Hepatocyte (in vitro differentiated cells): ENCODE results near the gene TMEM143. TPM values are rescaled to one million over a fixed set of nuclear protein-coding genes. Genes with fewer than 3 reads are reported as not detected.
A peak's percentile ranks its signal among the peaks of the same experiment; 100 is the strongest.

Source experiments
- DNase-seq: peaks from one replicate; pipeline ENCODE4 v3.0.0-alpha.2; 2016; ENCODE audit warnings: low spot score
- H2AFZ ChIP-seq: fragments of 200-600 bp; sonication (generic); 2 replicates; pipeline ENCODE4 v1.6.0; 2016; ENCODE audit warnings: antibody characterized with exemption, mild to moderate bottlenecking
- H3K27ac ChIP-seq: fragments of 200-600 bp; sonication (generic); 2 replicates; pipeline ENCODE4 v1.5.1; 2016; ENCODE audit warnings: mild to moderate bottlenecking
- H3K27me3 ChIP-seq: fragments of 200-600 bp; sonication (generic); 2 replicates; pipeline ENCODE4 v1.6.1; 2016
- H3K36me3 ChIP-seq: fragments of 200-600 bp; sonication (generic); replicated peaks from 2 replicates; pipeline ENCODE4 v1.5.1; 2016; ENCODE audit warnings: low read depth; ENCODE audit not compliant: insufficient read depth
- H3K4me1 ChIP-seq: fragments of 200-600 bp; sonication (generic); 2 replicates; pipeline ENCODE4 v1.5.1; 2016; ENCODE audit warnings: mild to moderate bottlenecking, moderate library complexity; ENCODE audit not compliant: insufficient read depth
- H3K4me2 ChIP-seq: fragments of 200-600 bp; sonication (generic); 2 replicates; pipeline ENCODE4 v1.6.0; 2016
- H3K4me3 ChIP-seq: fragments of 200-600 bp; sonication (generic); 2 replicates; pipeline ENCODE4 v1.5.1; 2016; ENCODE audit warnings: mild to moderate bottlenecking
- H3K79me2 ChIP-seq: fragments of 200-600 bp; sonication (generic); 2 replicates; pipeline ENCODE4 v1.6.0; 2017; ENCODE audit warnings: mild to moderate bottlenecking
- H3K9me2 ChIP-seq: fragments of 200-600 bp; sonication (generic); replicated peaks from 2 replicates; pipeline ENCODE4 v1.6.0; 2017; ENCODE audit warnings: mild to moderate bottlenecking; ENCODE audit not compliant: insufficient read depth
- H3K9me3 ChIP-seq: fragments of 200-600 bp; sonication (generic); 2 replicates; pipeline ENCODE4 v1.5.1; 2016; ENCODE audit warnings: low read depth, mild to moderate bottlenecking
- H4K20me1 ChIP-seq: fragments of 200-600 bp; sonication (generic); 2 replicates; pipeline ENCODE4 v1.6.0; 2016; ENCODE audit warnings: mild to moderate bottlenecking; ENCODE audit not compliant: insufficient read depth, poor library complexity, severe bottlenecking
- CTCF ChIP-seq: fragments of 200-600 bp; sonication (generic); IDR thresholded peaks from 2 replicates; pipeline ENCODE4 v1.5.1; 2016; ENCODE audit warnings: antibody characterized with exemption, mild to moderate bottlenecking; ENCODE audit not compliant: poor library complexity
- EZH2 ChIP-seq: fragments of 200-600 bp; sonication (generic); IDR thresholded peaks from 2 replicates; pipeline ENCODE4 v1.6.1; 2016; ENCODE audit warnings: antibody characterized with exemption, mild to moderate bottlenecking, borderline replicate concordance
- EZH2phosphoT487 ChIP-seq: fragments of 200-600 bp; sonication (generic); IDR thresholded peaks from one replicate; pipeline ENCODE4 v1.6.1; 2018; ENCODE audit warnings: antibody characterized with exemption, mild to moderate bottlenecking, low read depth, moderate library complexity; ENCODE audit not compliant: unreplicated experiment, severe bottlenecking
- WGBS: methylation state at CpG from one replicate; pipeline ENCODE4 v1.1.6; 2016; ENCODE audit warnings: low lambda C conversion rate; ENCODE audit errors: missing lambda C conversion rate; 5-methylcytosine and 5-hydroxymethylcytosine counted together
- polyA plus RNA-seq: library from polyadenylated mRNA; unstranded; fragments of >200 nt; fragmentation: Nextera tagmentation; extraction: Ambion mirVana; gene quantifications from 2 replicates; pipeline ENCODE4 v1.2.1, GENCODE V29; 2016
- total RNA-seq: library from RNA; depleted of rRNA; stranded (reverse); fragments of >200 nt; gene quantifications from 2 replicates; pipeline ENCODE4 v1.2.3, GENCODE V29; 2014

Gene TMEM143
- total and polyA plus RNA-seq, 2 experiments from 2014 or later: 5.9 to 11.2 TPM

- H3K27ac ChIP-seq: peak overlapping the region; percentile 82
These were observed 832 bp downstream of the TMEM143 start for GRCh38 chr19:48362716-48363499.

GRCh38 chr19:48361912-48362311 is 1.8 kb downstream of the TMEM143 start:
- Histone ChIP-seq H4K20me1 (no peaks in the 10 kb centered on the region), H3K9me3 (no peaks in the 10 kb centered on the region), H3K79me2 (no peaks in the 10 kb centered on the region), H3K4me3 (no peak overlapping the region), H3K36me3 (no peaks in the 10 kb centered on the region), H3K27me3 (no peaks in the 10 kb centered on the region), H2AFZ (no peak overlapping the region), H3K4me1 (no peaks in the 10 kb centered on the region), H3K27ac (no peak overlapping the region), H3K9me2 (no peaks in the 10 kb centered on the region), H3K4me2 (no peak overlapping the region)
- no peak for DNase-seq
- TF ChIP-seq EZH2phosphoT487 (no peak), CTCF (no peak), EZH2 (no peak)
- 98% methylated on average over 3 of the region's 3 CpGs for WGBS

More at GRCh38 chr19:48362716-48363499, 832 bp downstream of the TMEM143 start:
- H3K4me1 ChIP-seq: no peaks in the 10 kb centered on the region
- DNase-seq: peak; percentile 97
- no peaks in the 10 kb centered on the region for H3K36me3 ChIP-seq
- H3K79me2 ChIP-seq: no peaks in the 10 kb centered on the region
- H2AFZ ChIP-seq: peak overlapping the region; percentile 69
- H3K9me2 ChIP-seq: no peaks in the 10 kb centered on the region
- peak overlapping the region; percentile 83 for H3K4me2 ChIP-seq
- no peaks in the 10 kb centered on the region for H3K9me3 ChIP-seq
- H4K20me1 ChIP-seq: no peaks in the 10 kb centered on the region
- WGBS: 6% methylated on average over 23 of the region's 26 CpGs
- H3K27me3 ChIP-seq: no peaks in the 10 kb centered on the region
- no peak for TF ChIP-seq EZH2
- no peak for TF ChIP-seq EZH2phosphoT487
- TF ChIP-seq CTCF: no peak
- peak overlapping the region; percentile 8 for H3K4me3 ChIP-seq

GRCh38 chr19:48359123-48359522 is 4.6 kb downstream of the TMEM143 start:
- no peak overlapping the region for H2AFZ ChIP-seq
- H3K27me3 ChIP-seq: no peaks in the 10 kb centered on the region
- no peaks in the 10 kb centered on the region for H3K79me2 ChIP-seq
- 96% methylated on average over 4 of the region's 5 CpGs for WGBS
- H3K9me3 ChIP-seq: no peaks in the 10 kb centered on the region
- no peak overlapping the region for H3K4me2 ChIP-seq
- no peak overlapping the region for H3K4me3 ChIP-seq
- DNase-seq: no peak
- no peaks in the 10 kb centered on the region for H3K36me3 ChIP-seq
- TF ChIP-seq EZH2 (no peak), EZH2phosphoT487 (no peak), CTCF (no peak)
- H3K27ac ChIP-seq: no peak overlapping the region
- H4K20me1 ChIP-seq: no peaks in the 10 kb centered on the region
- peaks cover 3% of the 10 kb centered on the region for H3K4me1 ChIP-seq
- H3K9me2 ChIP-seq: no peaks in the 10 kb centered on the region
